IgD-negative memory B cell (primary cell): ENCODE measurements around the gene CASP5. TPM values are rescaled to one million over a fixed set of nuclear protein-coding genes. Genes with fewer than 3 reads are reported as not detected.
"Not testable (repeated sequence)": the region's sequence is repeated elsewhere in the genome, so short reads cannot be mapped to it uniquely, and the experiment has no call there.

Source experiments
- H3K27ac Mint-ChIP-seq, 3 donors: one replicate each; pipeline ENCODE4 v1.8.0; 2020 to 2022; ENCODE audit warnings: mild to moderate bottlenecking in 3 of 3, mixed read lengths in 3 of 3, moderate library complexity in 1 of 3
- H3K27me3 Mint-ChIP-seq: one replicate; pipeline ENCODE4 v1.8.0; 2021; ENCODE audit warnings: mixed read lengths
- H3K36me3 Mint-ChIP-seq: one replicate; pipeline ENCODE4 v1.8.0; 2020; ENCODE audit warnings: mild to moderate bottlenecking, mixed read lengths
- H3K4me1 Mint-ChIP-seq, 3 donors: one replicate each; pipeline ENCODE4 v1.8.0; 2020 to 2022; ENCODE audit warnings: mixed read lengths in 3 of 3, mild to moderate bottlenecking in 1 of 3
- H3K4me3 Mint-ChIP-seq, 4 donors: one replicate each; pipeline ENCODE4 v1.8.0; 2020 to 2022; ENCODE audit warnings: mild to moderate bottlenecking in 4 of 4, mixed read lengths in 4 of 4, moderate library complexity in 3 of 4
- H3K9me3 Mint-ChIP-seq, 3 donors: one replicate each; pipeline ENCODE4 v1.8.0; 2020 to 2021; ENCODE audit warnings: mixed read lengths in 3 of 3, mild to moderate bottlenecking in 1 of 3
- polyA plus RNA-seq: library from polyadenylated mRNA; unstranded; fragments of 300-500 nt; fragmentation: Illumina TruSeq; gene quantifications from one replicate; pipeline ENCODE4 v1.2.3, GENCODE V29; 2021

Gene CASP5
- polyA plus RNA-seq, result 0.45 TPM

DNA sequence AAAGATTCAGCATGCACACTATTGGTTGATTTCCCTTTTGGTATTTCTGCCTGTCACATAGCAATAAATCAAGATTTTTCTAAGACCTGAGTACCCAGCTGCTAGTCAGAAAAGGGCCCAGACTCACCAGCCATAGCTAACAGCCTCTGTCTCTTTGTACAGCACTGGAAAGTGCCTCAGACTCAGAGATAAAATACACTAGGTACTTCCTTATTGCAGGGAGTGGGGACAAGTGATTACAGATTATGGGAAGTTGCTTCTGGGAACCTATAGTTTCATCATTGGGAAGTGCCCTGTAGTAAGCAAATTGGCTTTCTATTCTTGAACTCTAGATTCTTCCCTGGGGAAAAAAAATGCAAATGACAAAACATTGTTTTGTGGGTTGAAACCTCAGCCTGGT is at the start of gene CASP5:
CASP5 (minus strand) TSS at position 166 of the 400 bp plus-strand sequence; CDS start at position 134, 32 bp downstream.
- Mint-ChIP-seq H3K27me3 (no peaks in the 10 kb centered on the region), H3K4me1 (peaks cover 29 to 38% (median 32%) of the 10 kb centered on the region in 3 donors), H3K27ac (no peak within 1 kb of the TSS), H3K4me3 (peak within 1 kb of the TSS in 2 of 4 donors; percentile 21 to 91), H3K9me3 (peaks cover 0 to 3% (median 0%) of the 10 kb centered on the region in 3 donors), H3K36me3 (peaks cover 10% of the 10 kb centered on the region)

DNA sequence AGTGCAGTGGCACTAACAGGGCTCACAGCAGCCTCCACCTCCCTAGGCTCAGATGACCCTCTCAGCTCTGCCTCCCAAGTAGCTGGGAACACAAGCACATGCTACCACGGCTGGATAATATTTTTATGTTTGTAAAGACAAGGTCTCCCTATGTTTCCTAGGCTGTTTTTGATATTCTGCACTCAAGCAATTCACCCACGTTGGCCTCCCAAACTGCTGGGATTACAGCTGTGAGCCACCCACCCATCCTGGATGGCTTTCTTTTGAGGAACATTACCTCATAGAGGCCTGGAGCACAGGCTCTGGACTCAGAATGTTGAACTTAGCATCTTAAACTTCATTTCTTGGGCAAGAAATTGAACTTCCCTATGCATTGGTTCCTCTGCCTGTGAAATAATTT is 49.1 kb upstream of the CASP5 start:
- not testable (repeated sequence) for H3K9me3 Mint-ChIP-seq, H3K27ac Mint-ChIP-seq, H3K27me3 Mint-ChIP-seq

GRCh38 chr11:105071089-105071732 is 48.2 kb upstream of the CASP5 start:
- no peak overlapping the region for H3K27ac Mint-ChIP-seq
- no peaks in the 10 kb centered on the region for H3K9me3 Mint-ChIP-seq

More for the DNA sequence above, 49.1 kb upstream of the CASP5 start:
- not testable (repeated sequence) for H3K36me3 Mint-ChIP-seq, H3K4me3 Mint-ChIP-seq, H3K4me1 Mint-ChIP-seq

DNA sequence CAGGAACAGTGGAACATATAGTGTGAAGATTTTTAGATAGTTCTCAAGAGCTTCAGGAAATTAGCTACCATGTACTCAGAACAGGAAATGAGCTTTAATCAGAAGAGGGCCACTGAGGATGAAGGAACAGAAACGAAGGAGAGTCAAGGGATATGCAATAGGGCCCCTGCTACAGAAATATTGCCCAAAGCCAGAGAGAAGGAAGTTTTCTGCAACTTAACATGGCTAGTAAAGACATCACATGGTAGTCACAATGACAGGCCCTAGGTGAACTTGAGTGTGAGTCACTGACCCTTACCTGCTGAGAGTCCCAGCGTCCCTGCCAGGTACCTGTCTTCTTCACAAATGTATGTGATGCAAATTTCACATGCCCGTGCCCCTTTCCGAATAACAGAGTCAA is 47.3 kb upstream of the CASP5 start:
- Mint-ChIP-seq H3K27ac (no peak overlapping the region), H3K36me3 (peaks cover 3% of the 10 kb centered on the region), H3K9me3 (no peaks in the 10 kb centered on the region), H3K27me3 (no peaks in the 10 kb centered on the region), H3K4me3 (peak overlapping the region in 1 of 4 donors; percentile 6), H3K4me1 (peaks cover 4 to 6% (median 4%) of the 10 kb centered on the region in 3 donors)

More at GRCh38 chr11:105071089-105071732, 48.2 kb upstream of the CASP5 start:
- H3K4me3 Mint-ChIP-seq, result peak overlapping the region in 3 of 4 donors; percentile 56 to 89 (median 67)
- peaks cover 4 to 6% (median 4%) of the 10 kb centered on the region in 3 donors for H3K4me1 Mint-ChIP-seq
- peaks cover 3% of the 10 kb centered on the region for H3K36me3 Mint-ChIP-seq
- no peaks in the 10 kb centered on the region for H3K27me3 Mint-ChIP-seq

GRCh38 chr11:105069749-105070148 is 46.8 kb upstream of the CASP5 start:
- not testable (repeated sequence) for H3K4me1 Mint-ChIP-seq, H3K36me3 Mint-ChIP-seq, H3K27me3 Mint-ChIP-seq, H3K9me3 Mint-ChIP-seq, H3K4me3 Mint-ChIP-seq, H3K27ac Mint-ChIP-seq

DNA sequence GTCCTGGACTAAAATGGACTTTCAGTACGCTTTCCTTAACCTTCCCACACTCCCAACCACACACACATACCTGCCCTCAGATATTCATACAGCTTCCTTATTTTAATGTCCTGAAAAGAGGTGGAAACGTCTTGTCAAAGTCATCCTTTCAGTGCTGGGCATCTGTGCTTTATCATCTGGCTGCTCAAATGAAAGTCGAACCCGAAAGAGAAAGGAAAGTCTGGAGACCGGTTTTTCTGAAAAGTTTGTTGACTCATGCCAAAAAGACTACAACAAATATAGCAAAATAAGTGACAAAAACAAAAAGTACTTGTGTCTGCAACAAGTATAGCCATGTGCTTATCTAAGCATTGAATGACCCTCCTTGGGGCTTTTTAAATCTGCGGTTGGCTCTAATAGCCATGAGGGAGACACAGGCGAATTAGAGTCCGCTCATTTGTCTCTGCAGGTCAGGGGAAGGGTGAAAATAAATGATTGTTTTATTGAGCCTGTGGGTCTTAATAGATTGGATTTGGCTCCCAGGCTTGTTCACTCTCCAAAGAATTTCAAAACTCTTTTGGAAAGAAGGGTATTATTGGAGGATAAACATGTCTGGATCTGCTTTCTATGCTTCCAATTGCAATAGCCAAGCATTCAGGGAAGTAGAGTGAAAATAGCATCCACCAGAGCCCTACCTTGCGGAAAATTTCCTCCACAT is 40.4 kb upstream of the CASP5 start:
- H3K36me3 Mint-ChIP-seq, H3K9me3 Mint-ChIP-seq, H3K4me1 Mint-ChIP-seq, H3K27me3 Mint-ChIP-seq, H3K27ac Mint-ChIP-seq, H3K4me3 Mint-ChIP-seq: not testable (repeated sequence)

DNA sequence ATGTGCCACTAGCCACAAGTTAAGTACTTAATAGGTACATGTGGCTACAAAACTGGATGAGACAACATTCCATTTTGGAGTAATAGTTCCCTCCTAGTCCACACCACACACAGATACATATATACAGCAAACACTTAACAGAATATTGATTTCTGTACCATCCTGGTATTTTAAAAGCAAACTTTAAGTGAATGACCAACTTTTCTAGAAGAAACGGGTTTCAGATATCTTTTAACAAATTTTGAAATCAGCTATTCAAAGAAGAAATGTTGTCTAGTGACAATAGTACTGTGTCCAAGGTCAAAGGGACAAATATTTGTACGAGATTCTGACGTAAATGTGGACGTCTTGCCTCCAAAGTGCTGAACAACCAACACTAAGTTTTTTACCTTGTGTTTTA is 34.5 kb upstream of the CASP5 start:
- H3K36me3 Mint-ChIP-seq, result no peaks in the 10 kb centered on the region
- no peak overlapping the region for H3K4me3 Mint-ChIP-seq
- no peak overlapping the region for H3K27ac Mint-ChIP-seq
- peaks cover 2% of the 10 kb centered on the region for H3K27me3 Mint-ChIP-seq
- H3K4me1 Mint-ChIP-seq, result no peaks in the 10 kb centered on the region
- peaks cover 0 to 2% (median 0%) of the 10 kb centered on the region in 3 donors for H3K9me3 Mint-ChIP-seq

- Mint-ChIP-seq H3K4me1 (no peaks in the 10 kb centered on the region), H3K27me3 (peaks cover 2% of the 10 kb centered on the region), H3K36me3 (no peaks in the 10 kb centered on the region), H3K27ac (no peak overlapping the region), H3K4me3 (no peak overlapping the region), H3K9me3 (peaks cover 0 to 2% (median 0%) of the 10 kb centered on the region in 3 donors)
These were observed 33.5 kb upstream of the CASP5 start for GRCh38 chr11:105056446-105056845.

DNA sequence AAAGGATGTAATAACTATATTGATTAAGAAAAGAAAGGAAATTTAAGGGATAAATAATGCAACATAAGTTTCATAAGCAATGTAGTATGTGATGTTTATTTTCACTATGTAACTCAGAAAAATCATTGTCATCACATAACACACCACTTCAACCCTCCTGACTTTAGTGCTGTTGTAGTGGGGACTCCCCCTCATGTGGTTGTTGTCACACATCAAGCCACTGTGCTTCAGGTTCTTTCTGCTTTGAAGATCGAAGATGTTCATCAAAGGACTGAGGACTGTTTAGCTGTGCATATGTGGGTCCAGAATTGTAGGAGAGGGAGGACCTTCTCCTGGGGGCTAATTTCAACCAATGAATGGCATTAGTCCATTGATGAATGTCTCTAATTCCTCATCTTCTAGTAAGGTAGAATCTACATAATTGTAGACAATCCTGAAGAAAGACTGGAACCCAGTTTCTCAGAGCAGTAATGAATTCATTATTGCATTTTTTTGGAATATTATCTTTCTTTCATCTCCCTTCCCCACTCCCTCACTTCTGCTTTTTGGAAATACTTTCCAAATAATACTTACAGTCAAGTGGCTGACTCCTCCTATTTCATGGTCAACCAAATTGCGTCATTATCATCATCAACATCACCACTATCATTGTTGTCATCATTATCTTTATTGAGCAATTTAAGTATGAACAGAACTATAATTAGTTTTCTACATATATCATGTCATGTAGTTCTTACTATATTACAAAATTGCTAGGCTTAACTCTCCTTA is 31.9 kb upstream of the CASP5 start:
- Mint-ChIP-seq H3K36me3 (no peaks in the 10 kb centered on the region), H3K9me3 (no peaks in the 10 kb centered on the region), H3K27ac (no peak overlapping the region), H3K4me3 (no peak overlapping the region), H3K27me3 (peaks cover 2% of the 10 kb centered on the region), H3K4me1 (no peaks in the 10 kb centered on the region)

- H3K27me3 Mint-ChIP-seq, result peaks cover 2% of the 10 kb centered on the region
- H3K36me3 Mint-ChIP-seq, result no peaks in the 10 kb centered on the region
- H3K27ac Mint-ChIP-seq, result no peak overlapping the region
- no peaks in the 10 kb centered on the region for H3K4me1 Mint-ChIP-seq
- no peak overlapping the region for H3K4me3 Mint-ChIP-seq
- H3K9me3 Mint-ChIP-seq, result no peaks in the 10 kb centered on the region
These were observed 29.5 kb upstream of the CASP5 start for GRCh38 chr11:105052487-105052886.

DNA sequence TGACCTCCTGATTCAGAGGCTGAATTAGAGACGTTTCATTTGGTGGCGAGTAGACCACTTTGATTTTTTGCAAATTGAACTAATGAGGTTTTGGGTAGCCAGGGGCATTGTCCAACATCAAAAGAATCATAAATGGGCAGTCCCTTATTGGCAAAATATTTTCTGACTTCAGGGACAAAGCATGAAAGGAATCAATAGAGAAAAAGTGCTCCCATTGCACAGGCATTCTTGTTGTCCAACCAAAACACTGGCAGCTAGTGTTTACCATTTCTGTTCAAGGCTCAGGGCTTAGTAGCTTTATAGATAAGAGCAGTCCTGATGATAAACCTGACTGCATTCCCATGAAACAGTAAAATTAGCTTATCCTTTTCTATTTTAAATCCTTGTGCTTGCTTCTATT is 28.6 kb upstream of the CASP5 start:
- H3K4me3 Mint-ChIP-seq, result no peak overlapping the region
- no peaks in the 10 kb centered on the region for H3K36me3 Mint-ChIP-seq
- H3K4me1 Mint-ChIP-seq, result no peaks in the 10 kb centered on the region
- no peaks in the 10 kb centered on the region for H3K9me3 Mint-ChIP-seq
- no peaks in the 10 kb centered on the region for H3K27me3 Mint-ChIP-seq
- no peak overlapping the region for H3K27ac Mint-ChIP-seq

DNA sequence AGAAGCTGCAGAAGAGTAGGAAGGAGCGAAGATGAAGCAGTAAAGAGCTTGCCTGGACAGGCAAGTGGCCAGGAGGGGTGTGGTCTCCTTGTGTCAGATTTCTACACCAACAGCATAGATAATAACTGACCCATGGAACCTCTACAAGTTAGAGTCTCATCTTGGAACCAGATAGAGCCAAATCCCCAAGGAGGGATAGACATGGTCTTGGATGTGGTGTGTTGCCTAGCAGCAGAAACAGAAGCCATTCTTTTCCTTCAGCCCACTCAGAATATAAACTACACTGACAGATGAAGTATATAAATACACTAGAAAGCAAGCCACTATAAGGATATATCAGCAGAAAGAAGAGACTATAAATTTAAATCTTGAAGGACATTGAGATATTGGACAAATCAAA is 26.5 kb upstream of the CASP5 start:
- H3K4me1 Mint-ChIP-seq, result peaks cover 8 to 12% (median 8%) of the 10 kb centered on the region in 3 donors
- no peaks in the 10 kb centered on the region for H3K9me3 Mint-ChIP-seq
- no peaks in the 10 kb centered on the region for H3K36me3 Mint-ChIP-seq
- no peaks in the 10 kb centered on the region for H3K27me3 Mint-ChIP-seq
- no peak overlapping the region for H3K4me3 Mint-ChIP-seq
- no peak overlapping the region for H3K27ac Mint-ChIP-seq

DNA sequence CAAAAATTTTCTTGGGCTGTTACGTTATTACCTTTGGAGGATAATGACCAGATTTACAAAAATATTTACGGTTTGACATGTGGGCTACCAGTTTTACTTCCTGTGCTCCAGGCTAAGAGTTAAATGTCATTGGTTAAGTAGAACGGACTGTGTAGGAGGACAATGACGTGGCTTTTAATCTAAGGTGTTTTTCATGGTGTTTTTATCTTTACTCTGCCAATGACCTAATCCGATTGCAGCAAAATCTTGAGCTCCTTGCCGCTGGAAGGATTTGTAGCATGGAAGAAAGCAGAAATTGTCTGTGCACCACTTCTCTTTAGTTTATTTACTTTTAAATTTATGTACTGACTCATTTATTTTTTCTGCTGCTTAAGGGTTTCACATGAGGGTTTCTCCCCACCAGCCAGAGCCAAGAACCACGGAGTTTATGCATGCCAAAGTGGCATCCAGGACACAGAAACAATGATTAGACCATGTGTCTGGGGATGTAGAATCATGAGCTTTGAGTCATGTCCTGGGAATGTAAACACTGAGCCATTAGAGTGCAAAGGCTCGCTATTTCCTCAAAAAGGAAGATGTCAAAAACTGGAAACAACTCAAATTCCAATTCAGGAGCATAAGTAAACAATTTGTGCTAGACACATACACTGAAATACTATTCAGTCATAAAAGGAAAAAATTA is 24.1 kb upstream of the CASP5 start:
- Mint-ChIP-seq H3K9me3 (no peaks in the 10 kb centered on the region), H3K4me3 (no peak overlapping the region), H3K4me1 (peaks cover 14 to 31% (median 22%) of the 10 kb centered on the region in 3 donors), H3K27ac (no peak overlapping the region), H3K27me3 (no peaks in the 10 kb centered on the region), H3K36me3 (peaks cover 3% of the 10 kb centered on the region)

- no peaks in the 10 kb centered on the region for H3K9me3 Mint-ChIP-seq
- H3K4me3 Mint-ChIP-seq, result peak overlapping the region; percentile 86 to 98 (median 95)
- no peaks in the 10 kb centered on the region for H3K27me3 Mint-ChIP-seq
- peaks cover 10% of the 10 kb centered on the region for H3K36me3 Mint-ChIP-seq
- peak overlapping the region in 2 of 3 donors; percentile 22 to 88 for H3K27ac Mint-ChIP-seq
- peaks cover 20 to 39% (median 30%) of the 10 kb centered on the region in 3 donors for H3K4me1 Mint-ChIP-seq
These were observed 22.8 kb upstream of the CASP5 start for GRCh38 chr11:105045676-105046296.
